ENCODE data around the gene PRKG1. TPM values are rescaled to one million over a fixed set of nuclear protein-coding genes. Genes with fewer than 3 reads are reported as not detected.

PRKG1 gene
- total RNA-seq, 1 experiment from 2014 or later: not detected

- in situ Hi-C loops (cut with HindIII; ENCODE audit: low pct_unique_long_range_greater_than_20kb, low sequenced_read_pairs): no loop called here
- DNase-seq (ENCODE audit: low read depth): no peak
These were observed 624.3 kb downstream of the PRKG1 start for GRCh38 chr10:51698473-51699063.

GRCh38 chr10:51699145-51699474, 624.8 kb downstream of the PRKG1 start:
- in situ Hi-C loops (cut with HindIII; ENCODE audit: low pct_unique_long_range_greater_than_20kb, low sequenced_read_pairs): no loop called here
- DNase-seq (ENCODE audit: low read depth): no peak

GRCh38 chr10:51699475-51700227, 625.4 kb downstream of the PRKG1 start, which contains the start of gene CSTF2T:
Gene CSTF2T (minus strand): TSS chr10:51699595. CDS start chr10:51699549, 46 bp downstream.
- peak; percentile 86 for DNase-seq (ENCODE audit: low read depth)
- in situ Hi-C loops (cut with HindIII; ENCODE audit: low pct_unique_long_range_greater_than_20kb, low sequenced_read_pairs): no loop called here

GRCh38 chr10:51700228-51700817, 626.0 kb downstream of the PRKG1 start:
- in situ Hi-C loops (cut with HindIII; ENCODE audit: low pct_unique_long_range_greater_than_20kb, low sequenced_read_pairs): no loop called here
- peak; percentile 14 for DNase-seq (ENCODE audit: low read depth)

GRCh38 chr10:51705774-51706173, 631.5 kb downstream of the PRKG1 start:
- in situ Hi-C loops (cut with HindIII; ENCODE audit: low pct_unique_long_range_greater_than_20kb, low sequenced_read_pairs): no loop called here
- no peak for DNase-seq (ENCODE audit: low read depth)

GRCh38 chr10:51706225-51706624, 631.9 kb downstream of the PRKG1 start:
- in situ Hi-C loops (cut with HindIII; ENCODE audit: low pct_unique_long_range_greater_than_20kb, low sequenced_read_pairs): no loop called here
- DNase-seq (ENCODE audit: low read depth): no peak

GRCh38 chr10:51707392-51707791, 633.1 kb downstream of the PRKG1 start:
- DNase-seq (ENCODE audit: low read depth): no peak
- in situ Hi-C loops (cut with HindIII; ENCODE audit: low pct_unique_long_range_greater_than_20kb, low sequenced_read_pairs): no loop called here

- in situ Hi-C loops (cut with HindIII; ENCODE audit: low pct_unique_long_range_greater_than_20kb, low sequenced_read_pairs): no loop called here
These were observed 633.6 kb downstream of the PRKG1 start for GRCh38 chr10:51707821-51708424.

GRCh38 chr10:51708609-51709008, 634.3 kb downstream of the PRKG1 start:
- no peak for DNase-seq (ENCODE audit: low read depth)
- in situ Hi-C loops (cut with HindIII; ENCODE audit: low pct_unique_long_range_greater_than_20kb, low sequenced_read_pairs): no loop called here

More at GRCh38 chr10:51707821-51708424, 633.6 kb downstream of the PRKG1 start:
- no peak for DNase-seq (ENCODE audit: low read depth)

GRCh38 chr10:51709324-51709972, 635.2 kb downstream of the PRKG1 start:
- in situ Hi-C loops (cut with HindIII; ENCODE audit: low pct_unique_long_range_greater_than_20kb, low sequenced_read_pairs): no loop called here
- DNase-seq (ENCODE audit: low read depth): no peak

- in situ Hi-C loops (cut with HindIII; ENCODE audit: low pct_unique_long_range_greater_than_20kb, low sequenced_read_pairs): no loop called here
These were observed 637.2 kb downstream of the PRKG1 start for GRCh38 chr10:51711519-51711891.

GRCh38 chr10:51716981-51717380, 642.7 kb downstream of the PRKG1 start:
- DNase-seq (ENCODE audit: low read depth): no peak
- in situ Hi-C loops (cut with HindIII; ENCODE audit: low pct_unique_long_range_greater_than_20kb, low sequenced_read_pairs): no loop called here

More at GRCh38 chr10:51711519-51711891, 637.2 kb downstream of the PRKG1 start:
- no peak for DNase-seq (ENCODE audit: low read depth)

GRCh38 chr10:51718804-51719291, 644.6 kb downstream of the PRKG1 start:
- peak; percentile 25 for DNase-seq (ENCODE audit: low read depth)
- in situ Hi-C loops (cut with HindIII; ENCODE audit: low pct_unique_long_range_greater_than_20kb, low sequenced_read_pairs): no loop called here

- in situ Hi-C loops (cut with HindIII; ENCODE audit: low pct_unique_long_range_greater_than_20kb, low sequenced_read_pairs): no loop called here
- DNase-seq (ENCODE audit: low read depth): no peak
These were observed 649.8 kb downstream of the PRKG1 start for GRCh38 chr10:51724038-51724437.

GRCh38 chr10:51729822-51730555, 655.7 kb downstream of the PRKG1 start:
- no peak for DNase-seq (ENCODE audit: low read depth)
- in situ Hi-C loops (cut with HindIII; ENCODE audit: low pct_unique_long_range_greater_than_20kb, low sequenced_read_pairs): no loop called here

- in situ Hi-C loops (cut with HindIII; ENCODE audit: low pct_unique_long_range_greater_than_20kb, low sequenced_read_pairs): no loop called here
- no peak for DNase-seq (ENCODE audit: low read depth)
These were observed 658.8 kb downstream of the PRKG1 start for GRCh38 chr10:51733057-51733456.

GRCh38 chr10:51743146-51743545, 668.9 kb downstream of the PRKG1 start:
- in situ Hi-C loops (cut with HindIII; ENCODE audit: low pct_unique_long_range_greater_than_20kb, low sequenced_read_pairs): no loop called here
- DNase-seq (ENCODE audit: low read depth): no peak
